ENCODE data around the gene CDKN1C. TPM values are rescaled to one million over a fixed set of nuclear protein-coding genes. Genes with fewer than 3 reads are reported as not detected.
A peak's percentile ranks its signal among the peaks of the same experiment; 100 is the strongest.

The CDKN1C gene
- polyA plus RNA-seq, 4 donors: 62.9 to 166 (median 125) TPM

DNA sequence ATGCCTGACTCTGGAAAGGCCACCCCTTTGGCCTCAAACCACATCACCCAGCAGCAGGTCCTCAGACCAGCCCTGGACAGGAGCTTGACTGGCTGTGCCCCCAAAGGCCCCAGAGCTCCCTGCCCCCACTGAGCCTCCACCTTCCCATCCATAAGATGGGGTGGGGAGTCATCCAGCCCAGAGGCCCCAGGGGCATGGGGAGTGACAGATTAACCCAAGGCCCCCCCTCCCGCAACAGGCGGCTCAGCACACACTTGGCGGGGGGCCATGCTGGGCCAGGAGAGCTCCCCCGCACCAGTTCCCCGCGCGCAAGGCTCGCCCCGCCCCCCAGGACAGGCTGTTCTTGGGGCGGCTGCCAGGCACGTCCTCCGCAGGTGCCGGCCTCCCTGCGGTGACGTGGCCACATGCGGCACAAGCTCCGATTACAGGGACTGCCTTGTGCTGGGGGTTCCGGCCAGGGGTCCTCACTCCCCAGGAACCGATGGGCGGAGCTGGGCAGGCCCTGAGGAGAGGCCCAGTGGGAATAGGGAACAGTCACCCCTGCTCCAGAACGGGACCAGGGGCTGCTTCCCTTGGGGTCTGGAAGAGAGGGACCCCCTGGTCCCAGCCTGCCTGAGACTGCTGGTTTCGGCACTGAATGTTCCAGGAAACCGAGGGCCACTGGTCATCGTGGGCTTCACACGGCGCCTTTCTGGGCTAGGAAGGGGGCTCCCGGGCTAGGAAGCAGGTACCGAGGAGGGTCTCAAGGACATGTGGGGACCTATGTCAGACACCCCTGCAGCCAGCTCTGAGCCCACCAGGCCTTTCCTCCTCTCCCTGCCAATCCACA, 5.1 kb upstream of the CDKN1C start:
- peak in 1 of 4 donors; percentile 68 for DNase-seq (ENCODE audit: low read depth in 4 of 4, low spot score in 3 of 4)

DNA sequence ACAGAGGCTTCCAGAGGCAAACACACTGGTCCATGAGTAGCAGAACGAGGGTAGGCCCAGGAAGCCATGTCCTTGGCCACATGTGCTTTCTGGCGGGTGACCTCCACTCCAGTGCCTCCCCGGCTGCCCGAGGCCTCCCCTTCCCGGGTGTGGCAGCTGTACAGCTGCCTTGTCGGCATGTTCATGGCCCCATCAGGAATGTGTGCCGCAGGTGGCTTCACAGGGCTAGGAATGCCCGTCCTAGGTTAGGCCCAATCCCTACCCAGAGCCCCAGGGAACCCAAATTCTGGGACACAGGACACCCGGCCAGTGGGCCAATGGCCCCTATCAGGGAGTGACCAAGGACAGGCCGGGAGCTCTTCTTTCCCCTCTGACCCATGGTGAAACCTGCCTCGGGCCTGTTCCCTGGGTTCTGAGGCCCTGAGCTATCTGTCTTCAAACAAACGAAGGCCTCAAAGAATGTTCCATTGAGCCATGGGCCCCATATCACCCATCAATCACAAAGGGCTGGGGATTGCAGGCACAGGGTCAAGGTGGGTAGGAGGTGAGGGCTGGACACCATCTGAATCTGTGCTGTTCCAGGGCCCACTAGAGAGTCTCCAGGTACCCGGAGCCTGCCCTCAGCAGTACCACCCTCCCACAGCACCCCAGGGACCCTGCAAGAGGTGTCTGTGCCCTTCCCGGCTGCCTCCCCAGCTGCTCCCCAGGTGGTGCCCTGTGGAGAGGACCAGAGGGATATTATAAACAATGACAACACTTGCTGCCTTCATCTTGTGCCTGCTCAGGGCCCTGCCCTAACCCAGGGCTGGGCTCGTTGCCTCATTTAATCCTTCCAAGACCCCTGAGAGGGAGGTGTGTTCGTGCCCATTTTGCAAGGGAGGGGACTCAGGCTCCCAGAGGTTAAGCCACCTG, 4.0 kb upstream of the CDKN1C start:
- no peak for DNase-seq (ENCODE audit: low read depth in 4 of 4, low spot score in 3 of 4)

DNA sequence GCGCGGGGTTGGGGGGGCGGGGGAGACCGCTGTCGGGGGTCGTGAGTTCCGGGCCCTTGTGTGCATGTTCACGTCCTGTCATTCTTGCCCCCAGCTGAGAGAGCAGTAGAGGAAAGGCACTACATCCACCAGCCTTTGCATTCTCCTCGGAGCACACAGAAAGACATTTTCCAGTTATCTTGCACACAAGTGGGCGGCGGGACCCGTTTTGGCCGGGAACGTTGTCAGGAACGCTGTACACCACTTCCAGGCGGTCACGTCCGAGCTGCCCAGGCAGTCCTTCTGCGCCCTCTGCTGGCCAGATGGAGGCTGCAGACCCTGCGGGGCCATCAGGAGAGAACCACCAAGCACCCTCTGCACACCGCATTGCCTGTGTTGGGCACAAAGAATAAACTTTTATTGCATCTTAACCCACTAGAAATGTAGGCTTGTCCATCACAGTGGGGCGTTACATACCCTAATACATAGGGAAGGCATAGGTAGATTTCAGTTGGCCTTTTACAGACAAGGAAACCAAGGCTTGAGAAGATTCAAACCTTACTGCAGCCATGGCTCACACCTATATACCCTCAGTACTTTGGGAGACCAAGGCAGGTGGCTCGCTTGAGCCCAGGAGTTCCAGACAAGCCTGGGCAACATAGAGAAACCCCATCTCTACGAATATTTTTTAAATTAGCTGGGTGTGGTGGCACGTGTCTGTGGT, 2.8 kb upstream of the CDKN1C start:
- DNase-seq (ENCODE audit: low read depth in 4 of 4, low spot score in 3 of 4): peak in 1 of 4 donors; percentile 77

DNA sequence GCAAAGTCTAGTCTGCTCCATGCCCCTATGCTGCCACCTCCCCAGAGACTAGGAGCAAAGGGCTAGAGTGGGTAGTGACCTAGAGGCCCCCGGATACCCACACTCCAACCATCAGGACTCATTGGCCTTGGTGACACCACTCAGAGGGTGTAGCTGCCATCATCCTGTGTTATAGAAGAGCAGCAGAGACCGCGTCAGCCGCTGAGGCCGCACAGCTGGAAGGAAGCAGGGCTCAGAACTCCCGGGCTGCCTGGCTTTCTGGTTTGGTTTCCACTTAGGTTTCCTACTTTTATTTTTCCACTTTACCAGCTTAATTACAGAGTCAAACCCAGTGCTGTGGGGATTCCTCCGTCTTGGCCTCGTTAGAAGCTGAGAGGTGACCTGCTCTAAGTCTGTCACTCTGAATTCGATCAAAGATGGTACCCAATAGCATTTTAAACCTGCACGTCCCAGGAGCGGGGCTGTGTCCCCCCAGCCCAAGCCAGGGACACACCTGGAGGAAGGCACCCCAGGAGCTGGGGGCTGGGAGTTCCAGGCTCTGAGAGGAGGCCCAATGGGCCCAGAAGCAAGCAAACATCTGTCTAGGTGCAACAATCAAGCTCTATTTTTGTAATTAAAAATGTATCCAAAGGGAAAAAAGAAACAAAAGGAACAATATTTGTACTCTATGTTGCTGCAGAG, 2.1 kb upstream of the CDKN1C start:
- DNase-seq (ENCODE audit: low read depth in 4 of 4, low spot score in 3 of 4): no peak

DNA sequence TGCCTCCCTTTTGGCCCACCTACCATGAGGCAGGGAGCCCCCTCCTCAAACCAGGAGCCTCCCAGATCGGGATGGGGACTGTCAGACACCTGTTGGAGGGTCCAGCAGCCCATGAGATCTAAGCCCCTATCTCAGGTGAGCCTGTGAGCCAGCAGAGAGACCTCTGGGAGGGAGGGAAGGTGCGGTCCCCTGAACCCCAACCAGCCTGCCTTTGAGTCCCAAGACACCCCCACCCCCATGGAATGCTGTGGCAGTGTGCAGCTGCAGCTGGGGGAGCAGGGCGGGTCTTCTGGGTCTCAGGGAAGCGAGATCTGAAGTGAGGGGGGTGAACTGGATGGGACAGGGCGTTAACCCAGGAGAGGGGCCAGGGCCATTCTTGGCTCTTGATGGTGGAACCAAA, 1.4 kb upstream of the CDKN1C start:
- DNase-seq (ENCODE audit: low read depth in 4 of 4, low spot score in 3 of 4): no peak

DNA sequence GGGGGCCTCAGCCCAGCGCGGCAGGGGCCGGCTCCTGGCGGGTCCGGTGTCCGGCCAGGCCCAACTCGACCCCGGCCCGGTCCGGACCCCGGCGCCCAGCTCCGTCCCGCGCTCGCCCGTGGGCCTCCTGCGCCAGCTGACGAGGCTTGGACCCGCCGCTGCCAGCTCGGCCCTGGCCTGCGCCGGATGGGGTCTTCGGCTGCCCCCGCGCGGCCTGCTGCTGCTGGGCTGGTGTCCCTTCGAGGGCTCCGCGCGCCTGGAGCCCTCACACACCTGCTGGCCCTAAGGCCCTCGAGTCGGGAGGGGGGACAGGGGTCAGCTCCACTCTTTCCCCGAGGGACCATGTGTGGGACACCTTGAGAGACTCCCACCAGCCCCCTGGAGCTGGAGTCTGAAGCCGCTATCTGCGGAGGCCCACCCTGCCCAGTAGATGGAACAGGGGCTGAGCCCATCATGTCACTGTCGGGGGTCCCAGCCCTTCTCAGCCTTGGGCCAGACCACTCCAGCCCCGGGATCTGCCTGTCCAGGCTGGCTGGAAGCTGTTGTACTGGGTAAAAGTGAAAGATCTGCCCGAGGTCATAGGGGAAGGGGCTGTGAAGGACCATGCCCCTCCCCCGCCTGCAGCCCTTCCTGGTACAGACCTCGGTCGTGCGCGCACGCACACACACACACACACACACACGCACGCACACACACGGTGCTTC, 768 bp upstream of the CDKN1C start:
- DNase-seq (ENCODE audit: low read depth in 4 of 4, low spot score in 3 of 4): no peak

DNA sequence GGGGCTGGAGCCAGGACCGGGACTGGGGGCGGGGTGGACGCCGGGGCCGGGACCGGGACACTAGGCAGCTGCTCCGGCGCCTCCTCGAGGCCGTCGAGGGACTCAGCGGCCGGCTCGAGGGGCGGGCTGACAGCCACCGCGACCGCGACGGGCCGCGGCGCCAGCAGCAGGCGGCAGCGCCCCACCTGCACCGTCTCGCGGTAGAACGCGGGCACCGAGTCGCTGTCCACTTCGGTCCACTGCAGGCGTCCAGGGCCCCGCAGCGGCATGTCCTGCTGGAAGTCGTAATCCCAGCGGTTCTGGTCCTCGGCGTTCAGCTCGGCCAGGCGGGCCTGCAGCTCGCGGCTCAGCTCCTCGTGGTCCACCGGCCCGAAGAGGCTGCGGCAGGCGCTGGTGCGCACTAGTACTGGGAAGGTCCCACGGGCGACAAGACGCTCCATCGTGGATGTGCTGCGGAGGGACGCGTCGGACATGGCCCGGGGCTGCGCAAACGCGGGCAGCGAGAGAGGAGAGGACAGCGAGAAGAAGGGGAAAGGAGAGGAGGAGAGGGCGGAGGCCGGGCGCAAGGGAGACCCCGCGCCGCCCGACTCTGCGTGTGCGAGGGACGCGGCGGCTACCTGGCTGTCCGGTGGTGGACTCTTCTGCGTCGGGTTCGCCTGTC, 428 bp downstream of the CDKN1C start:
- DNase-seq (ENCODE audit: low read depth in 4 of 4, low spot score in 3 of 4): no peak

DNA sequence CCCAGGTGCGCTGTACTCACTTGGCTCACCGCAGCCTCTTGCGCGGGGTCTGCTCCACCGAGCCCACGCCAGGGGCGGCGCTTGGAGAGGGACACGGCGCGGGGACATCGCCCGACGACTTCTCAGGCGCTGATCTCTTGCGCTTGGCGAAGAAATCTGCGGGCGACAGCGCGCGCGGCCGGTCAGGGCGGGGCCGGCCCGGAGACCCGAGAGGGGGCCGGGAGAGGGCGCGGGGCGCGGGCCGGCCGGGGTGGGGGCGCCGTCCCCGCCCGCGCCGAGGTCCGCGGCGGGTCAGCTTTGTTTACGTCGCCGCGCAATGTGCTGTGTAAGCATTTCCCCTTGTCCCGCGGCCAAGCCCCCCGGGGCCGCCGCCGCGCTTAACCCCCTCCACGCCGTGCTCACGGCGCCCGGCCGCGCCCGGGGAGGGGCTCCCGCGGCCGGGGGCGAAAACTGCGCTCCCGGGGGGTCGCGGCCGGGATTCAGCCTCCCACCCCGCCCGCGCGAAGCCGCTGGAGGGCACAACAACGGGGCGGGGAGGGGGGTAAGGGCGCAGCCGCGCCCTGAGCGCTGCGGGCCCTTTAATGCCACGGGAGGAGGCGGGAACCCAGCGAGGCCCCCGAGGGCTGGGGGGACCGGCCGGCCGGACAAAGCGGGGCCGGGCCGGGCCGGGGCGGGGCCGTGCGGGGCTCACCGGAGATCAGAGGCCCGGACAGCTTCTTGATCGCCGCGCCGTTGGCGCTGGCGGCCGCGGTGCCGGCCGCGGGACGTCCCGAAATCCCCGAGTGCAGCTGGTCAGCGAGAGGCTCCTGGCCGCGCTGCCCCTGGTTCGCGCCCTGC, 1.4 kb downstream of the CDKN1C start:
- no peak for DNase-seq (ENCODE audit: low read depth in 4 of 4, low spot score in 3 of 4)

DNA sequence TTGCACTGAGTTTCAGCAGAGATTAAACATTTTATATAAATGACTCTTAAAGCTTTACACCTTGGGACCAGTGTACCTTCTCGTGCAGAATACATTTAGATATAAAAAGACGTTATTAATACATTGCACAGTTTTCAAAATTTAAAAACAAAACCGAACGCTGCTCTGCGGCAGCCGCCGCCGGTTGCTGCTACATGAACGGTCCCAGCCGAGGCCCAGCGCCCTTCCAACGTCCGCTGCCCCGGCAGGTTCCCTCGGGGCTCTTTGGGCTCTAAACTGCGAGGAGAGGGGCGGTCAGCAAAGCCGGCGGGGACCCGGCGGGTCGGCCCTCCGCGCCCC, 2.0 kb downstream of the CDKN1C start:
- DNase-seq (ENCODE audit: low read depth in 4 of 4, low spot score in 3 of 4): no peak

DNA sequence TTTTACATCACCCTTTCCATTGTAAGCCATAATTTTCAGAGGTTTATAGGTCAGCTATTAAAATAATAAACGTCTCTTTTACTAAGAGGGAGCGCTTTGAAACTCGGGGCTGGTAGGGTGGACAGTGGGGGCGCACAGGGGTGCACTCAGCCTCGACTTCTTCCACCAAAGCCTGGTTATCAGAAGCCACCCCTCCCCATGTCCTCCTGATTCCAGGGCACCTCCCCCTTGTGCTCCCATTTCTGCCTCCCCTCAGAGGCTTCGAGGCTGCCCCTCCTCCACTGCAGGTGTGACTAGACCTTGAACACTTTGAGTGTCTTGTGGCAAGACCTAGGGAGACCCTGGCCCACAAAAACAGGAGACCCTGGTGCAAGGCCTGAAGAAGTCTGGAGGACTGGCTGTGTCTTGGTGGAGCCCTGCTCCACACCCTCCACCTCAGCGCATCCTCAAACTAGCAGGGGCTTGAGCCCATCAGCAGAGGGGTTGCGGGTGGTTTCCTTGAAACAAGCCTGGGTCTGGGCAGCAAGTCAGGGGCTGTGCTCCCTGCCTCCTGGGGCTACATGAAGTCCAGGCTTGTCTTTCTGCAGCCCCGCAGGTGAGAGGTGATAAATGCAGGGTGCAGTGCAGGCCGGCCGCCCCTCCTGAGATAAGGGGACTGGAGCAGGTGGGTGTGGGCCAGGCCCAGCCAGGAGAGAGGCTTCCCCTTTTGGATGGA, 3.0 kb downstream of the CDKN1C start:
- DNase-seq (ENCODE audit: low read depth in 4 of 4, low spot score in 3 of 4): no peak

DNA sequence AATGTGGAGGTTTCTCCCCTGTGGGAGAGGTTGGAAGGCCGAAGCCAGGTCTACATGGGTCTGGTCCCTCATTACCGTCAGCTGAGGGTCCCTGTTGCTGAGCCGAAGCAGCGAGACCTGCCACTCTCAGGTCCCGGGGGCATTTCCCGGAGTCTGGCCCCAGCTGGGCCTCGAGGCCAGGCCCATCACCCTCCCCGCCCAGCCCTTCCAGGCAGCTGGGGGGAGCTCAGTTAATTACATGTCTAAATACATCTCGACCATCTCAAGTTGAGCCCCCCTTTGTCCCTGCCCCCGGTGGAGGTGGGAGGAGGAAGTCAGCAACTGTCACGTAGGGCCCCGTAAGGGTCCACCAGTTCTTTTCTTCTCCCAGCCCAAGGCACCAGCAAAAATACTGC, 3.6 kb downstream of the CDKN1C start:
- DNase-seq (ENCODE audit: low read depth in 4 of 4, low spot score in 3 of 4): no peak

DNA sequence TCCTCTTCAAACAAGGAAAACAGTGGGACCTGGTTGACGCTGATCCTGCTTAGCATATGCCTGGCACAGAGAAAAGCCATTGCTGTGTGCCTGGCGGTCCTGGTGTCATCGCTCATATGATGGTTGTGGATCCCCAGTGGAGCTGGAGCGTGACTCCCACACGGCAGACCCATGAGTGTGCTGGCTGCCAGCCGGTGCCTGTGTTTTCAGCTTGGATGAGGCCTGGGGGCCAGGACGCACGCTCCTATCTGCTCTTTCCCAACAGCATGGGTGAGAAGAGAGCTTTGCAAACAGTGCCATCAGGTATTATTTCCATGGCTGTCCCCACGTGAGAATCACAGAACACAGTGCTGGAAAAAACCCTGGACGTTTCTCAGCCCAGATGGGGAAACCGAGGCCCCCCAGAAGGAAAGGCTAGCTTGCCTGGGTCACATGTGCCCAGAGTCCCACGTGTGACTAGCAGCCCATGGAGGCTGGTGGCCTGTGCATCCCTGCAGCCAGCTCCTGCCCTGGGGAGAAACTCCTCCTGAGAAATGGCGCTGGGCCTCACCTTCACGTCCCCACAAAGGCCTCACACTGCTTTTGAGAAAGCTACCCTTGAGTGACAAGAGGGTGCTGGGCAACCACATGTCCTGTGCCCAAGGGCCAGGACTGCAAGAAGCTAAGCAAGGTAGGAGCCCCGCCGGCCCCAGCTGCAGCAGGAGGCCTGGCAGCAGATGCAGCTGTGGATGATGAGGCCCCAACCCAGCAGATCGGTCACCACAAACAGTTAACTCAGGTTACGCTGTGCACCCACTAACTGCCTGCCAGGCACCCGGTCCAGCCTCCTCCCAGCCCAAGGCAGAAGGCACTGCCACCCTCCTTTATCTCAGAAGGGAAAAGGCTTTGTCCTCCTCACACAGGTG, 4.2 kb downstream of the CDKN1C start:
- DNase-seq (ENCODE audit: low read depth in 4 of 4, low spot score in 3 of 4): no peak

DNA sequence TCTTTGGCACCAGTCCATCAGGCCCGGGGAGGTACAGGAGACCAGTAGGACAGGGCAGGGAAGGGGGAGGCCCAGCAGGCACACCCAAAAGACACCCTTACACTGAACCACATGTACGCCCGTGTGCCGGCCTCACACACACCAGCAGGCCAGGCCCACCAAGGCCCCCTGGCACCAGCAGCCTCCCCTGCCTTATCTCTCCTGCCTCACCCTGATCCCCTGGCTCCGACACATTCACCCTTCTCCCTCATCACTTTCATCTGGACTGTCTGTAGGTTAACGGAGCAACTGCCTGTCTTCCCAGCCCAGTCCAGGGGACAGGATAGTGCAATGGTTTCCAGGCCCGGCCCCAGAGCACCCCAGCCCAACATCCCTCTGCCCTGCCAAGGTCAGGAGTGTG, 4.9 kb downstream of the CDKN1C start:
- DNase-seq (ENCODE audit: low read depth in 4 of 4, low spot score in 3 of 4): no peak

DNA sequence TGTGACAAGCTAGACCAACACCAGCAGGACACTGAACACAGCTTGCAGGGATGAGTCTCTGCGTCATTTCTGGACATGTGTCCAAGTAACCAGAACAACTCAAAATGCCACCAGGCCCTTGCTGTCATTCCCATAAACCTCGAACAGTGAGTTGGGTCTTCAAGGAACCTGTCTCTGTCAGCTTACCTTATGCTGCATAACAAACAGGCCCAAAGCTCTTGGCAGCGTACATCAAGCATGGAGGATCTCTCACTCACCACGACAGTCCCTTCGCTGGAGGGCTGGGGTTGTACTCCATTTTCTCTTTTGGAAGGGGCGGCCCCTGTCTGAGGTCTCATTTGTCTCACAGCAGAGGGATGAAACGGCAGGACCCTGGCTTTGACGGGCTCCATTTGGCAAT, 6.8 kb downstream of the CDKN1C start:
- no peak for DNase-seq (ENCODE audit: low read depth in 4 of 4, low spot score in 3 of 4)

DNA sequence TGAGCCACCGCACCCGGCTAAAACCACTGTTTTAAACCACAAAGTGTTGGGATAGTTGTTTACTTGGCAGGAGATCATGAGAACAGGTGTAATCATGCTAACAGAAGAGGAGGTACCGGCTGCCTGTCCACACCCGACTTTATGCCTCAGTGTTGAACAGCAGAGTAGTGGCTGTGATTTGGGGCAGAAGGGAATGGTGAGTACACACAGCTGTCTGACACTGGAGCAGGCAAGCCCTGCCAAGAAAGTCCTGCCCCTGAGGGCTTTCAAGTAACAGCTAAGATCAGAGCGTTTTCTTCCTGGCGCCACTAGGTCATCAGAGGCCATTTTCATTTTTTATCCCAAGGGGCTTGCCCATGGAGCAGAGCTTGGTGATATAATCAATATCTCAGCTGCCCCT, 8.1 kb downstream of the CDKN1C start:
- DNase-seq (ENCODE audit: low read depth in 4 of 4, low spot score in 3 of 4): no peak

DNA sequence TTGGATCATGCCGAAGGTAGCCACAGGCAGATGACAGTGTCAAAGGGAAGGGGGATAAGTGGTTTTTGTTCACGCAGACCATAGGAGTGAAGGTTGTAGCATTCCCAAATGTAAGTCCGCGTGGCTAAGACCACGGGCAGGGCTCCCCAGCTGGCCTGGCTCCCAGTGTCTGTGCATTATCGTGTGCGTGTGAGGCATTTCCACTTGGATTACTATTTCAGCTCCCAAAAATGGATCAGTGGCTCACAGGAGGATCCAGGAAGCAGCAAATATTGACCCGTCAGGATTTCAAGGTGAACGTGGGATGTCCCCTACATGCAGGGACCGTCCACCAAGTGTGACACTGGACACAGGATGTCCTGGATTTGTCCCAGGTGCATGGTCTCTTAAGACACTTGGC, 10.6 kb downstream of the CDKN1C start:
- no peak for DNase-seq (ENCODE audit: low read depth in 4 of 4, low spot score in 3 of 4)

Data from left renal pelvis (tissue), 4 donors.